ENCODE results near the gene MEMO1.

Gene MEMO1

DNA sequence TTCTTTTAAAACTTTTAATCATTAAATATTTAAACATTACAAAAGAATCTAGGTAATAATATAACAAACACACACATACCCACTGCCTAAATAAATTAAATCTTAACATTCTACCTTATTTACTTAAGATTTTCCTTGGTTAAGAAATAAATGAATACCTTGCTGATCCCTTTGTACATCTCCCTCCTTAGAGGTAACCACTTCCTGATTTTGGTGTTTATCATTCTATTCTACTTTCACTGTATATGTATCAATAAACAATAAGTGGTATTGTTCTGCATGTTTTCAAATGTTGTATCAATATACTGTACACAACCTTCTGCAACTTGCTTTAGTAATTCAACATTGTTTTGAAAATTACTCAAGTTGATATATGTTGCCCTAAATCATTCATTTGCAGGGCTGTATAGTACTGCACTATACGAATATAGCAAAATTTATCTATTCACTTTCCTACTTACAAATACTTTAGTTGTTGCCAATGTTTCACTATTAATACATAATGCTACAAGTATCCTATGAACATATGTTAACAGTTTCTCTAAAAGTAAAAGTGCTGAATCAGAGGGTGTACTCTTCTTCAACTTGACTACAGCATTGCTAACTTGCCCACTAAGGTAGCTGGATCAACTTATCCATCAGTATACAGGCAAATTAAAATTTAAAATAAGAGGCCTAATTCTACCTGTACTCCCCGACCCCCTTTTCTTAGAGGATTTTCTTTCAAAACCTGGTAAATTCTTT is 65.8 kb downstream of the MEMO1 start:
- no peak overlapping the region for H3K9ac ChIP-seq (ENCODE audit: low read length)
- H3K4me1 ChIP-seq (ENCODE audit: control insufficient read depth, low read depth, low read length): peaks cover 2% of the 10 kb centered on the region
- H3K4me3 ChIP-seq (ENCODE audit: low read length): no peak overlapping the region
- peaks cover 12% of the 10 kb centered on the region for H3K79me2 ChIP-seq (ENCODE audit: control insufficient read depth, insufficient read depth, low read length)
- no peak overlapping the region for H2AK5ac ChIP-seq (ENCODE audit: low read length)
- peaks cover 4% of the 10 kb centered on the region for H3K79me1 ChIP-seq (ENCODE audit: low read length)
- no peak overlapping the region for H3K4me2 ChIP-seq (ENCODE audit: low read length)
- H2BK15ac ChIP-seq (replicated peaks; ENCODE audit: low read depth): no peak overlapping the region
- WGBS (ENCODE audit: extremely low coverage, insufficient coverage, low lambda C conversion rate): no CpG with 5 or more reads among the region's 2 CpGs
- no peak overlapping the region for H4K5ac ChIP-seq (ENCODE audit: low read length)
- H2BK120ac ChIP-seq (ENCODE audit: low read depth, low read length): no peak overlapping the region
- DNase-seq: no peak
- no peak overlapping the region for H2BK5ac ChIP-seq (ENCODE audit: low read length)
- no peak overlapping the region for H3K18ac ChIP-seq (ENCODE audit: low read length)
- no peaks in the 10 kb centered on the region for H3K27me3 ChIP-seq (ENCODE audit: insufficient read depth, low read length, poor library complexity)
- H3K36me3 ChIP-seq (ENCODE audit: control insufficient read depth, insufficient read depth, low read length): no peaks in the 10 kb centered on the region
- no peak overlapping the region for H3K4ac ChIP-seq (ENCODE audit: low read depth, low read length)
- no peak overlapping the region for H3K27ac ChIP-seq (ENCODE audit: low read depth, low read length)
- H4K8ac ChIP-seq (ENCODE audit: low read depth, low read length): no peak overlapping the region
- H3K56ac ChIP-seq (ENCODE audit: low read length): no peak overlapping the region
- H3K23ac ChIP-seq (ENCODE audit: low read length): no peak overlapping the region

DNA sequence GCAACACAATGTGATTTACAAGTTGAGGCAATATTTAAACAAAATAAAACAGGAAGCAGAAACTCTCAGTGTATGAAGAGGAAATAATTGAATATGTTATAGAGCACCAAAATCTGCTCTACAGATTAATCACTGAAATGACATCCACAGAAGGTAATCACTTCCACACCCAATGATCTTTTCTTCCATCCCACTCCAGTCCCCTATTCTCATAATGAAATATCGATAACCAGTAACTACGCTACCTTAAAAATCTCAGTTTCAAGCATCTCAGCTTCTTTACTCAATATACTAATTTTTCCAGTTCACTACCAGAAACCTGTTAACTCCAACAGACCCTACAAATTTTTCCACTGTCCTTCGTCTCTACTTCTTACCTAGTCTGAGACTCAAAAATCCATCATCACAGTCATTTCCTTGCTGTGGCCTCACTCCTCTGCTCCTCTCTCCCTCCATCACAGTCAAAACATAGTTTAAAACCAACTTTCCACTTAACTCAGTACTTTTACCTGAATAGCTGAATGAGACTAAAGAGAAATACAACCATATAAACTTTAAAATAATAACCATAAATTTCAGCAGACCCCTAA is 67.1 kb downstream of the MEMO1 start:
- no peaks in the 10 kb centered on the region for H3K27me3 ChIP-seq (ENCODE audit: insufficient read depth, low read length, poor library complexity)
- no peak overlapping the region for H3K4me3 ChIP-seq (ENCODE audit: low read length)
- H4K5ac ChIP-seq (ENCODE audit: low read length): no peak overlapping the region
- H2BK15ac ChIP-seq (replicated peaks; ENCODE audit: low read depth): no peak overlapping the region
- H3K4me2 ChIP-seq (ENCODE audit: low read length): no peak overlapping the region
- H3K9ac ChIP-seq (ENCODE audit: low read length): no peak overlapping the region
- H4K8ac ChIP-seq (ENCODE audit: low read depth, low read length): no peak overlapping the region
- H3K79me2 ChIP-seq (ENCODE audit: control insufficient read depth, insufficient read depth, low read length): peaks cover 10% of the 10 kb centered on the region
- peaks cover 4% of the 10 kb centered on the region for H3K79me1 ChIP-seq (ENCODE audit: low read length)
- H3K4ac ChIP-seq (ENCODE audit: low read depth, low read length): no peak overlapping the region
- H2BK120ac ChIP-seq (ENCODE audit: low read depth, low read length): no peak overlapping the region
- WGBS (ENCODE audit: extremely low coverage, insufficient coverage, low lambda C conversion rate): 100% methylated on average over 1 of the region's 3 CpGs
- H3K18ac ChIP-seq (ENCODE audit: low read length): no peak overlapping the region
- peaks cover 2% of the 10 kb centered on the region for H3K4me1 ChIP-seq (ENCODE audit: control insufficient read depth, low read depth, low read length)
- H3K23ac ChIP-seq (ENCODE audit: low read length): no peak overlapping the region
- H2AK5ac ChIP-seq (ENCODE audit: low read length): no peak overlapping the region
- no peak for DNase-seq
- H2BK5ac ChIP-seq (ENCODE audit: low read length): no peak overlapping the region
- H3K27ac ChIP-seq (ENCODE audit: low read depth, low read length): no peak overlapping the region
- no peaks in the 10 kb centered on the region for H3K36me3 ChIP-seq (ENCODE audit: control insufficient read depth, insufficient read depth, low read length)
- H3K56ac ChIP-seq (ENCODE audit: low read length): no peak overlapping the region

- Histone ChIP-seq H3K18ac (ENCODE audit: low read length) (no peak overlapping the region), H2BK5ac (ENCODE audit: low read length) (no peak overlapping the region), H3K27ac (ENCODE audit: low read depth, low read length) (no peak overlapping the region), H3K4me3 (ENCODE audit: low read length) (no peak overlapping the region), H3K56ac (ENCODE audit: low read length) (no peak overlapping the region), H4K5ac (ENCODE audit: low read length) (no peak overlapping the region), H3K4me1 (ENCODE audit: control insufficient read depth, low read depth, low read length) (peaks cover 2% of the 10 kb centered on the region), H3K9ac (ENCODE audit: low read length) (no peak overlapping the region), H4K8ac (ENCODE audit: low read depth, low read length) (no peak overlapping the region), H2AK5ac (ENCODE audit: low read length) (no peak overlapping the region), H3K4ac (ENCODE audit: low read depth, low read length) (no peak overlapping the region), H3K4me2 (ENCODE audit: low read length) (no peak overlapping the region), H2BK120ac (ENCODE audit: low read depth, low read length) (no peak overlapping the region), H3K27me3 (ENCODE audit: insufficient read depth, low read length, poor library complexity) (no peaks in the 10 kb centered on the region), H3K79me2 (ENCODE audit: control insufficient read depth, insufficient read depth, low read length) (peaks cover 2% of the 10 kb centered on the region), H3K36me3 (ENCODE audit: control insufficient read depth, insufficient read depth, low read length) (no peaks in the 10 kb centered on the region), H2BK15ac (replicated peaks; ENCODE audit: low read depth) (no peak overlapping the region), H3K23ac (ENCODE audit: low read length) (no peak overlapping the region), H3K79me1 (ENCODE audit: low read length) (peaks cover 4% of the 10 kb centered on the region)
- WGBS (ENCODE audit: extremely low coverage, insufficient coverage, low lambda C conversion rate): no CpG with 5 or more reads among the region's 1 CpG
- DNase-seq: no peak
These were observed 69.9 kb downstream of the MEMO1 start for GRCh38 chr2:31940920-31941319.

GRCh38 chr2:31937741-31938140 is 73.1 kb downstream of the MEMO1 start:
- no peak overlapping the region for H3K9ac ChIP-seq (ENCODE audit: low read length)
- H2BK15ac ChIP-seq (replicated peaks; ENCODE audit: low read depth): no peak overlapping the region
- H3K79me2 ChIP-seq (ENCODE audit: control insufficient read depth, insufficient read depth, low read length): no peaks in the 10 kb centered on the region
- no CpG with 5 or more reads among the region's 3 CpGs for WGBS (ENCODE audit: extremely low coverage, insufficient coverage, low lambda C conversion rate)
- H2BK5ac ChIP-seq (ENCODE audit: low read length): no peak overlapping the region
- H3K79me1 ChIP-seq (ENCODE audit: low read length): peaks cover 2% of the 10 kb centered on the region
- no peak for DNase-seq
- H3K4ac ChIP-seq (ENCODE audit: low read depth, low read length): no peak overlapping the region
- H3K27me3 ChIP-seq (ENCODE audit: insufficient read depth, low read length, poor library complexity): no peaks in the 10 kb centered on the region
- H4K8ac ChIP-seq (ENCODE audit: low read depth, low read length): no peak overlapping the region
- no peak overlapping the region for H3K27ac ChIP-seq (ENCODE audit: low read depth, low read length)
- no peak overlapping the region for H4K5ac ChIP-seq (ENCODE audit: low read length)
- H3K36me3 ChIP-seq (ENCODE audit: control insufficient read depth, insufficient read depth, low read length): no peaks in the 10 kb centered on the region
- H3K56ac ChIP-seq (ENCODE audit: low read length): no peak overlapping the region
- no peak overlapping the region for H3K4me3 ChIP-seq (ENCODE audit: low read length)
- H2BK120ac ChIP-seq (ENCODE audit: low read depth, low read length): no peak overlapping the region
- H3K4me1 ChIP-seq (ENCODE audit: control insufficient read depth, low read depth, low read length): no peaks in the 10 kb centered on the region
- no peak overlapping the region for H3K18ac ChIP-seq (ENCODE audit: low read length)
- no peak overlapping the region for H3K4me2 ChIP-seq (ENCODE audit: low read length)
- H3K23ac ChIP-seq (ENCODE audit: low read length): no peak overlapping the region
- no peak overlapping the region for H2AK5ac ChIP-seq (ENCODE audit: low read length)

DNA sequence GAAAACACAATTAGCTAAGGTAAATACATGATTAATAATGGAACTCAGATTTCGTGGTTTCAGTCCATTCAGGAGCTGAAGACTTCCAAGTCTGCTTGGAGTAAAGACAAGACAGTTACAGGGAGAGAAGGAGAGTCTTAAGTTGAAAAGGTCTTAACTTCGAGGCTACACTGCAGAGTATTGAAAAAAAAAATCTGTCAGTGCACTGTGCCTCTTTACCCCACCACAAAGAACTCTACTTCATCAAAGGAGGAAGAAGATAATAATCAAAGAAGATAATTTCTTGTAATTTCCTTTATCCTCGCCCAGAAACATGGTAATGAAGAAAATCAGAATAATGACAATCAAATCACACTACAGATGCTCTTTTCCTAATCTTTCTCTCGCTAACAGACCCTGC is 75.4 kb downstream of the MEMO1 start:
- no peak overlapping the region for H3K18ac ChIP-seq (ENCODE audit: low read length)
- no peak overlapping the region for H2BK5ac ChIP-seq (ENCODE audit: low read length)
- H3K79me1 ChIP-seq (ENCODE audit: low read length): peaks cover 4% of the 10 kb centered on the region
- no peak overlapping the region for H3K4me3 ChIP-seq (ENCODE audit: low read length)
- no peak overlapping the region for H2BK120ac ChIP-seq (ENCODE audit: low read depth, low read length)
- no peak overlapping the region for H3K23ac ChIP-seq (ENCODE audit: low read length)
- no peak overlapping the region for H2BK15ac ChIP-seq (replicated peaks; ENCODE audit: low read depth)
- no peaks in the 10 kb centered on the region for H3K79me2 ChIP-seq (ENCODE audit: control insufficient read depth, insufficient read depth, low read length)
- H3K9ac ChIP-seq (ENCODE audit: low read length): no peak overlapping the region
- no peak overlapping the region for H2AK5ac ChIP-seq (ENCODE audit: low read length)
- no peak overlapping the region for H3K4me2 ChIP-seq (ENCODE audit: low read length)
- no CpG with 5 or more reads among the region's 4 CpGs for WGBS (ENCODE audit: extremely low coverage, insufficient coverage, low lambda C conversion rate)
- no peak overlapping the region for H4K8ac ChIP-seq (ENCODE audit: low read depth, low read length)
- DNase-seq: no peak
- no peak overlapping the region for H3K4ac ChIP-seq (ENCODE audit: low read depth, low read length)
- no peak overlapping the region for H4K5ac ChIP-seq (ENCODE audit: low read length)
- no peak overlapping the region for H3K27ac ChIP-seq (ENCODE audit: low read depth, low read length)
- no peaks in the 10 kb centered on the region for H3K36me3 ChIP-seq (ENCODE audit: control insufficient read depth, insufficient read depth, low read length)
- H3K4me1 ChIP-seq (ENCODE audit: control insufficient read depth, low read depth, low read length): no peaks in the 10 kb centered on the region
- H3K56ac ChIP-seq (ENCODE audit: low read length): no peak overlapping the region
- no peaks in the 10 kb centered on the region for H3K27me3 ChIP-seq (ENCODE audit: insufficient read depth, low read length, poor library complexity)

- no peaks in the 10 kb centered on the region for H3K36me3 ChIP-seq (ENCODE audit: control insufficient read depth, insufficient read depth, low read length)
- no peak overlapping the region for H3K18ac ChIP-seq (ENCODE audit: low read length)
- H3K79me1 ChIP-seq (ENCODE audit: low read length): peaks cover 4% of the 10 kb centered on the region
- no peak overlapping the region for H2BK5ac ChIP-seq (ENCODE audit: low read length)
- no peak overlapping the region for H3K27ac ChIP-seq (ENCODE audit: low read depth, low read length)
- H2BK120ac ChIP-seq (ENCODE audit: low read depth, low read length): no peak overlapping the region
- no peaks in the 10 kb centered on the region for H3K79me2 ChIP-seq (ENCODE audit: control insufficient read depth, insufficient read depth, low read length)
- no peak overlapping the region for H3K4me2 ChIP-seq (ENCODE audit: low read length)
- no peak overlapping the region for H3K56ac ChIP-seq (ENCODE audit: low read length)
- DNase-seq: no peak
- no peaks in the 10 kb centered on the region for H3K4me1 ChIP-seq (ENCODE audit: control insufficient read depth, low read depth, low read length)
- H3K4ac ChIP-seq (ENCODE audit: low read depth, low read length): no peak overlapping the region
- no peak overlapping the region for H4K8ac ChIP-seq (ENCODE audit: low read depth, low read length)
- H3K4me3 ChIP-seq (ENCODE audit: low read length): no peak overlapping the region
- no peak overlapping the region for H3K9ac ChIP-seq (ENCODE audit: low read length)
- no peak overlapping the region for H2BK15ac ChIP-seq (replicated peaks; ENCODE audit: low read depth)
- H4K5ac ChIP-seq (ENCODE audit: low read length): no peak overlapping the region
- H3K23ac ChIP-seq (ENCODE audit: low read length): no peak overlapping the region
- no peaks in the 10 kb centered on the region for H3K27me3 ChIP-seq (ENCODE audit: insufficient read depth, low read length, poor library complexity)
- no CpG with 5 or more reads among the region's 4 CpGs for WGBS (ENCODE audit: extremely low coverage, insufficient coverage, low lambda C conversion rate)
- H2AK5ac ChIP-seq (ENCODE audit: low read length): no peak overlapping the region
These were observed 77.7 kb downstream of the MEMO1 start for GRCh38 chr2:31933066-31933465.

Measured in mesendoderm (in vitro differentiated cells).